Muscle of back (tissue), 11 donors: ENCODE measurements around the gene CCDC15. TPM values are rescaled to one million over a fixed set of nuclear protein-coding genes. Genes with fewer than 3 reads are reported as not detected.
A peak's percentile ranks its signal among the peaks of the same experiment; 100 is the strongest.

ENCODE experiments used
- DNase-seq, 3 donors: peaks; one replicate each; pipeline versions ENCODE4 v3.0.0 to v3.0.0-alpha.2; 2013
- polyA plus RNA-seq, 10 donors: library from polyadenylated mRNA; unstranded; fragments of 120-200 nt; gene quantifications; one replicate each; pipeline ENCODE4 v1.2.1, GENCODE V29; 2013; ENCODE audit not compliant: insufficient read length in 10 of 10

The CCDC15 gene
- polyA plus RNA-seq, 10 donors = 2.0 to 4.1 (median 3.4) TPM

- DNase-seq = no peak
These were observed 114.4 kb downstream of the CCDC15 start for GRCh38 chr11:125068368-125068767.

DNA sequence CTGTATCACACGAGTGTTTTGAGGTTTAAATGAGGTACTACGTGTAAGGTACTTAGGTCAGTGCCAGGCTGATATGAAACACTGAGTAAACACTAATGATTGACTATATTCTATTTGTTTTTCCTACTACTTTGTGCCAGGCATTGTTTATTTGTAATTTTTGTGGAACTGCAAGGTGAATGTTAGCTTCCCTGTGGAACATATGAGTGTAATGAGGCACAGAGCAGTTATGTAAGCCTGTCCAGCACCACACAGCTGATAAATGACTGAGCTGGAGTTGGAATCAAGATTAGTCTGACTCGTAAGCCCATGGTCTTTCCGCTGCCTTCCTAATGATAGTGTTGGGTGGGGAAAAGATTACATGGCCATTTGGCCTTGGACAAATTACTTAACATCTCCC, 115.0 kb downstream of the CCDC15 start:
- DNase-seq = no peak

DNA sequence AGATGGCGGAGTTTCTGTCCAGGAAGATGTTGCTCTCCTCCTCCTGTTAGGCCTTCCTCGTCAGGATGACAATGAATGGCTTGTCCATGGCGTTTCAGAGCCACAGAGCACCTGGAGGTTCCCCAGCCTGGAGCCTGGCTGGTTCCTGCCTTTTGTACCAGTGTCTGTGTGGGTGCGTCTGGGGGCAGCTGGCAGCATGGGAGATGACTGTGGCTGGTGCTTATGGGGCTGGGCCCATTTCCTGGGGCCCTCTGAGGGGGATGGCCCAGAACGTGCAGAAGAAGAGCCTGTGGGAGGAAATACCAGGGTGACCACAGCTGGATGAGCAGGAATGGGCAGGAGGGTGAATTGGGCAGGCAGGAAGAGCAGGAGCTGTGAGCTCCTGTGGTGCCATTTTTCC, 115.8 kb downstream of the CCDC15 start:
- DNase-seq = no peak

DNA sequence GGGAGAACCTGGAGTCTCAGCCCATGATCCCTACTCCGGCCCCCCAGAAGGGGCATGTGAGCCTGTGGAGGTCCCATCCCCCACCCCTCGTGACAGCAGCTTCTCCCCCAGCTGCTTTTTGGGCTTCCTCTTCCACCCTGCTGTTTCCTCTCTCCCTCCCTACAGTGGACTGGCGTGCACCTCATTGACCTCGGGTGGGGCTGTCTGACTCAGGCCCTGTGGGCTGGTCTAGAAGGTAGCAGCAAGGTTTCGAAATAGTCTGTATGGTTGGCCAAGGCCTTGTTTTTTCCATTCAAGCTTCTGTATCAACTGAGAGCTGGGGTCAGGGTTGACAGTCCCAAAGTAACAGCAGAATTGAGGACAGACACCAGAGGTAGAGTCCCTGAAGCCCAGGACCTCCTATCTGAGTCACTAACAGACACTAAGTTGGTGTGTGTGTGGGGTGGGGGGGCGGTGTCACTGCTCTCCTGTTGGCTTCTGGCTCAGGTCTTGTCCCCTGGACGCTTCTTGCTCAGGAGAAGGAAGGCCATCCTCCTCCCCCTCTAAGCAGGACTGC, 116.8 kb downstream of the CCDC15 start:
- peak in 2 of 3 donors; percentile 26 to 59 for DNase-seq

DNA sequence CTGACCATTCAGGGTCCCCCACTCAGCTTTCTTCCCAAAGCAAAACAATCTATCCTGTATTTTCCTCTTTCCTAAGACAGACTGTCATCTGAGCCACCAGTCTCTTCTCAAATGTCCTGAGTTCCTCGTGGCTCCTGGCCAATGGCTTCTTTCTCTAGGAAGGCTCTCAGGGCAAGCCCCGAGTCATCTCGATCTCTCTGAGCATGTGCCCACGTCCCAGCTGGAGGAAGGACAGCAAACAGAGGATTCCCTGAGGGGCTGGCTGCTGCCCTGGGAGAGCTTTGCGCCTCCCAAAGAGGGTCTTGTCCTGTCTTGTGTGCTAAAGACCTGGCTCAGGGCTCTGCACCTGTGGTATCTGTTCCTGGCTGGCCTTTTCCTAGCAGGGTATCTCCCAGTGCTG, 117.4 kb downstream of the CCDC15 start:
- no peak for DNase-seq

DNA sequence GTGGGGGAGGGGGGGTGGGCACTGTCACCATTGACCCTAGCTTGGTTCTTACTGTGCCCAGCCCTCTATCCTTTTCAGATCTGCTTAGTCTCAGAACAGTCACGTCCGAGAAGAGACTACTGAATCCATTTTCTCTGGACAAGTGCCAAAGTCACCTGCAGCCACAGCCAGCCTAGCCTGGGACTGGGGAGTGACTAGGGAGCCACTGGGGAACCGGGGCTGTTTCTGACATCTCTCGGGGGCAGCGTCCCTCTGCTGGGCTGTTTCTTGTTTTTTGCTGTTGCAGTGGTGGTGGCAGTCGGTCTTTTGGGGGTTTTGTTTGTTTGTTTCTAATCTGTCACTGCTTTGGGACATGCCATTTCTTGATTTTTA, 117.8 kb downstream of the CCDC15 start:
- DNase-seq = no peak

GRCh38 chr11:125072218-125072960, 118.4 kb downstream of the CCDC15 start:
- peak in 1 of 3 donors; percentile 42 for DNase-seq

DNA sequence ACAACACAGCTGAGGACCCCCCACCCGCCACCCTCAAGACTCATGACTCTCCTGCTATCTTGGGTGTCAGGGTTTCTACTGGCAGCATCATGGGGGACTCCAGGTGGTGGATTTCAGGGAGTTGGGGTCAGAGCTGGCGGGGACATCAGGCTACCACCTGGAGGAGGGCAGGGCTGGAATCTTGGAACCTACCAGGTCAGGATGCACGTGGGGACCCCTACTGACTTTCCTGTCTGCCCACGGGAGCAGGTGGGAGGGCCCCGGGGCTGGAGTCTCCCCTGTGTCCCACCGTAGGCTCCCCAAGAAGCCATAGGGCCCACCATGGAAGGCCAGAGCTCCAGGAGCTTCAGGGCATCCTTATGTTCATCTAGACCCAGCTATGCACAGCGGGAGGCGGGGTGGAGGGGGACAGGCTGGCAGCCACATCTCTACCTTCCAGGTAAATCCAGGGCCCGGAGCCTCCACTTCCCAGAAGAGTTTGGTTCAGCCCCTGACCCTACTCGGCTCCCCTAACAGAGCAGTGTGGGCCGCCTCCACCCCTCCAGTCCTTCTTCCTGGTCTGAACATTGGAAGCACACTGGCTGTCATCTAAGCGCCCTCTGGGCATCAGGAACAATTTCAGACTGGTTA, 119.1 kb downstream of the CCDC15 start:
- DNase-seq = no peak

DNA sequence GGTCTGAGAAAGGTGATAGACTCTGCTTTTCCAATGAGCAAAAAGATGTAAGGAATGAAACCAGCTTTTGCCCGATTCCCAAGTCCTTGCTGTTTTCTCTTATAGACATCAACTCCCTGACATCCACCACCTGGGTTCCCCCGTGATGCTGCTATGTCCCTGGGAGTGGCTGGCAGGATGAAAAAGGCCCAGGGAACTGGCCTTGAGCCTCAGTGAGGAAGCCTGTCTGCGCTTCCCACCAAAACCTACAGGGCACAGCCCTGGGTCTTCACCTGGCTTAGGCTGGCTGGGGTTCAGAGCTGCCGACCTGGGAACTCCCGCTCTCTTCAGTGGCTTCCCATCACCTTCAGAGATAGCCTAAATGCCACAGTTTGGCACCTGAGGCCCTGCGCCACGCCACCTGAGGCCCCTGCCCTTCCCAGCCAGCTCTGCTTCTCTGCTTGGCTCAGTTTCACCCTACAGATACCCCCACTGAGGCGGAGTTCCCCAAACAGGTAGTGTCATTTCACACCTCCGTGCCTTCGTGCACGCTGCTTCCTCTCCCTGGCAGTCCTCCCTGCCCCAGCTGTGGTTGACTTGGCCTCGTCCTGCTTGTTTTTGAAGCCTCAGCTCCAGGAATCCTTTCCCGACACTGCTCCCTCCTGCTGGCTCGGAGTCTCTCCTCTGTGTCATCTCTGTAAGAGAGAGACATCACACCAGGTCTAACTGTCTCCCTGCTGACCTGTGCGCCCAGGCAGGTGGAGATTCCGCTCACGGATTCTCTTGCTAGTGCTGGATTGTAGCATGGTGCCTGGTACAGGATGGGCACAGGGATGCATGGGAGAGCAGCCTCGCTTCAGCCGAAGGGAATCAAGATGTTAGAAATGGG, 119.8 kb downstream of the CCDC15 start:
- DNase-seq = no peak

DNA sequence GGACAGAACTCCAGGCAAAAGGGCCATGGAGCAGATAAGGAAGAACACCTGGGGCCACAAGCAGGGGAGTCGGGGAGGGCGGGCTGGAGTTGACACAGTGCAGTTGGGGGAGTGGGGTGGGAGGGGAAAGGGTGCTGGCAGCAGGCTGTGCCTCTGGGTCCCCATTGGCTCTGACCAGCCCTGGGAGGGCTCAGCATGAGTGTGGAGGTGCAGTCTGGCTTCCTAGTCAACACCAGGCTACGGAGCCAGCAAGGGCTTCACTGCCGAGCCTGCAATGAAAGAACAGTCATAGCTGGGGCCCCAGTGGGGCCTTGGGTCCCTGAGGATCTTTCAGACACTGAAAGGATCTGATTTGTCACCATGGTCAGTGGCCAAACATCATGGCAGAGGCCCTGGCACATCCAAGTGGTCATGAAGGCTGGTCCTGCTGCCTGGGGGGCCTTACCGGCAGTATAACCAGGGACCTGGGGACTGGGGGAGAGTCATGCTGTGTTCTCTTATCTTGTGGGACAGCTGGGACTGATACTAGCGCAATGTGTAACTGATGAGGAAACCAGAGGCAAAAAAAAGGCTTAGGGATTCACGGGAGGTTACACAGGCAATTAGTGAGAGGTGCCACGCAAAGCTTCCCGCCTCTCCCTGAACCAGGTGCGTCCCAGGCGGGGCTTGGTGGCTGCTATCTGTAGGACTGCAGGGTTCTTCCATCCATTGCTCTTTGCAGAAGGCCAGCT, 120.7 kb downstream of the CCDC15 start:
- DNase-seq = no peak

- no peak for DNase-seq
These were observed 121.2 kb downstream of the CCDC15 start for GRCh38 chr11:125075242-125075625.

GRCh38 chr11:125075900-125076317, 121.9 kb downstream of the CCDC15 start:
- DNase-seq = no peak

DNA sequence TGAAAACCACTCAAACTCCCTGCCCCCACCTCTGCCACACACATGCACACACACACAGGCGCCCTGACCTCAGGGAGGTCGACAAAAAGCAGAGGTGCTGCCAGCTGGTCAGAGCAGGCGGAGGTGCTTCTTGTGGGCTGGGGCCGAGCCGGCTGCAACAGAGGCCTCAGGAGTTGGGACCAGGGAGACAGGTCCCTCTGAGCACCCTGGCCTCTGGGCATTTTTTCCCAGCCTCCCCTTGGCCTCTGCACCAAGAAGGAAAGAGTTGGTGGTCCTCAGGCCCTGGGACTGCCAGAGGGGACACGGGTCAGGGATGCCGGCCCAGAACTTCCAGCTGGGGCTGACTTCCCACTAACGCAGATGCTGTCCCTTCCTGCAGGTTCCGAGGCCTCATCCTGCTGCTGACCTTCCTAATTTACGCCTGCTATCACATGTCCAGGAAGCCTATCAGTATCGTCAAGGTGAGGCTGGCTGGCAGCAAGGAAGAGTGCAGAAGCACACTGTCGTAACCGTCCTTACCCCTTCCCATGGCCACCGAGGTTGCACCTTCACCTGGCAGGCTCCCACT, 122.5 kb downstream of the CCDC15 start:
- DNase-seq = no peak

- no peak for DNase-seq
These were observed 124.0 kb downstream of the CCDC15 start for GRCh38 chr11:125078016-125078415.

- no peak for DNase-seq
These were observed 124.6 kb downstream of the CCDC15 start for GRCh38 chr11:125078516-125079140.

GRCh38 chr11:125079151-125079877, 125.3 kb downstream of the CCDC15 start:
- DNase-seq = no peak

GRCh38 chr11:125079878-125080530, 126.0 kb downstream of the CCDC15 start:
- DNase-seq = no peak

- DNase-seq = no peak
These were observed 126.5 kb downstream of the CCDC15 start for GRCh38 chr11:125080531-125080911.

DNA sequence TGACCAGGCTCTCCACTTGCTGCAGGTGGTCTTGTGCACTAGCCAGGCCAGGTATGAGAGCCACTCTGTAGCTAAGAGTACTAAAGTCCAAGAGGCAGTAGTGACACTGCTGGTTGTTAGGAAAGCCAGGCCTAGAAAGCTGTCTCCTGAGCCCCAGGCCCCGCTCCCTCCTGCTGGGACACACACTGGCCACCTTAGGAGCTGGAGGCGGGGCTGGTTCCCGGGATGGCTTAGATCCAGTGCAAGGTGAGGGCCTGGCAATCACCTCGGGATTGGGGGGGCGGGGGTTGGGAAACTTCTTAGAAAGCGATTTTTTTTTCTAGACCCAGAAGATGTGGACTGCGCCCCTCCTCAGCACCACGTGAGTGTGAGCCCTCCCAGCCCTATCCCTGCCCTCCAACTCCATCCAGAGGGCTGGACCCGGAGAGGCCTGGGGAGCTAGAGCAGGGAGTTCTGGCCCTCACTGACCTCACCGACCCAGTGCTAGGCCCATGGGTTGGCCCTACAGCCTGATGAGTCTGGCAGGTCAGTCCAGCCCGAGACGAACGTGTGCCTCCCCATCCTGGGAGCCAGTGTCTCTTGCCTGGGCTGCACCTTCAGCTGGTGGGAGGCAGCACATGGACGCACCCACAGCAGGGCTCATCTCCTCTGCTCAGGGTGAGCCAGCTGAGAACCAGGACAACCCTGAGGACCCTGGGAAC, 127.2 kb downstream of the CCDC15 start:
- DNase-seq = no peak
